ENCODE data around the gene CA7.

The CA7 gene

GRCh38 chr16:66888647-66889615 is 44.7 kb downstream of the CA7 start:
- no peak for DNase-seq (ENCODE audit: low read depth in 1 of 2, low spot score in 1 of 2)
- TF ChIP-seq SPI1 (IDR thresholded peaks at IDR 0.05; ENCODE audit: borderline replicate concordance, low read depth), result no peak
- TF ChIP-seq, protein P1, sequence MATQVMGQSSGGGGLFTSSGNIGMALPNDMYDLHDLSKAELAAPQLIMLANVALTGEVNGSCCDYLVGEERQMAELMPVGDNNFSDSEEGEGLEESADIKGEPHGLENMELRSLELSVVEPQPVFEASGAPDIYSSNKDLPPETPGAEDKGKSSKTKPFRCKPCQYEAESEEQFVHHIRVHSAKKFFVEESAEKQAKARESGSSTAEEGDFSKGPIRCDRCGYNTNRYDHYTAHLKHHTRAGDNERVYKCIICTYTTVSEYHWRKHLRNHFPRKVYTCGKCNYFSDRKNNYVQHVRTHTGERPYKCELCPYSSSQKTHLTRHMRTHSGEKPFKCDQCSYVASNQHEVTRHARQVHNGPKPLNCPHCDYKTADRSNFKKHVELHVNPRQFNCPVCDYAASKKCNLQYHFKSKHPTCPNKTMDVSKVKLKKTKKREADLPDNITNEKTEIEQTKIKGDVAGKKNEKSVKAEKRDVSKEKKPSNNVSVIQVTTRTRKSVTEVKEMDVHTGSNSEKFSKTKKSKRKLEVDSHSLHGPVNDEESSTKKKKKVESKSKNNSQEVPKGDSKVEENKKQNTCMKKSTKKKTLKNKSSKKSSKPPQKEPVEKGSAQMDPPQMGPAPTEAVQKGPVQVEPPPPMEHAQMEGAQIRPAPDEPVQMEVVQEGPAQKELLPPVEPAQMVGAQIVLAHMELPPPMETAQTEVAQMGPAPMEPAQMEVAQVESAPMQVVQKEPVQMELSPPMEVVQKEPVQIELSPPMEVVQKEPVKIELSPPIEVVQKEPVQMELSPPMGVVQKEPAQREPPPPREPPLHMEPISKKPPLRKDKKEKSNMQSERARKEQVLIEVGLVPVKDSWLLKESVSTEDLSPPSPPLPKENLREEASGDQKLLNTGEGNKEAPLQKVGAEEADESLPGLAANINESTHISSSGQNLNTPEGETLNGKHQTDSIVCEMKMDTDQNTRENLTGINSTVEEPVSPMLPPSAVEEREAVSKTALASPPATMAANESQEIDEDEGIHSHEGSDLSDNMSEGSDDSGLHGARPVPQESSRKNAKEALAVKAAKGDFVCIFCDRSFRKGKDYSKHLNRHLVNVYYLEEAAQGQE (IDR thresholded peaks at IDR 0.05; ENCODE audit: insufficient replicate concordance, low read depth), result no peak
- no peak overlapping the region for H3K27ac ChIP-seq (replicated peaks)
- no peak overlapping the region for H3K4me3 ChIP-seq (replicated peaks; ENCODE audit: insufficient read depth, low read length)
- no peaks in the 10 kb centered on the region for H3K27me3 ChIP-seq (ENCODE audit: insufficient read depth, poor library complexity, severe bottlenecking)

DNA sequence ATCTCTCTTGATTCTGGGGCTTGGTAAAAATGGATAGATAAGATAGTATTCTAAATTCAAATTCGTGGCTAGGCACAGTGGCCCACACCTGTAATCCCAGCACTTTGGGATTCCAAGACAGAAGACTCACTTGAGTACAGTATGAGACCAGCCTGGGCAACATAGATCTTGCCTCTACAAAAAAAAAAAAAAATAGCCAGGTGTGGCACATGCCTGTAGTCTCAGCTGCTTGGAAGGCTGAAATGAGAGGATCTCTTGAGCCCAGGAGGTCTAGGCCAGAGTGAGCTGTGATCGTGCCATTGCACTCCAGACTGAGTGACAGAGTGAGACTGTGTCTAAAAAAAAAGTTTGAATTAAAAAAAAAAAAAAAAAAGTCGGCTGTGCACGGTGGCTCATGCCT is 45.4 kb downstream of the CA7 start:
- H3K27ac ChIP-seq (replicated peaks), result no peak overlapping the region
- H3K4me3 ChIP-seq (replicated peaks; ENCODE audit: insufficient read depth, low read length), result no peak overlapping the region
- TF ChIP-seq, protein P1 (IDR thresholded peaks at IDR 0.05; ENCODE audit: insufficient replicate concordance, low read depth), result no peak
- TF ChIP-seq CTCF (IDR thresholded peaks at IDR 0.05; ENCODE audit: insufficient read depth, low read length), result no peak
- TF ChIP-seq SPI1 (IDR thresholded peaks at IDR 0.05; ENCODE audit: borderline replicate concordance, low read depth), result no peak
- TF ChIP-seq GABPA (IDR thresholded peaks at IDR 0.05; ENCODE audit: low read depth), result no peak
- no peak for TF ChIP-seq POLR2AphosphoS5 (IDR thresholded peaks at IDR 0.05; ENCODE audit: low read depth)
- H3K27me3 ChIP-seq (ENCODE audit: insufficient read depth, poor library complexity, severe bottlenecking), result no peaks in the 10 kb centered on the region
- no peak for DNase-seq (ENCODE audit: low read depth in 1 of 2, low spot score in 1 of 2)

DNA sequence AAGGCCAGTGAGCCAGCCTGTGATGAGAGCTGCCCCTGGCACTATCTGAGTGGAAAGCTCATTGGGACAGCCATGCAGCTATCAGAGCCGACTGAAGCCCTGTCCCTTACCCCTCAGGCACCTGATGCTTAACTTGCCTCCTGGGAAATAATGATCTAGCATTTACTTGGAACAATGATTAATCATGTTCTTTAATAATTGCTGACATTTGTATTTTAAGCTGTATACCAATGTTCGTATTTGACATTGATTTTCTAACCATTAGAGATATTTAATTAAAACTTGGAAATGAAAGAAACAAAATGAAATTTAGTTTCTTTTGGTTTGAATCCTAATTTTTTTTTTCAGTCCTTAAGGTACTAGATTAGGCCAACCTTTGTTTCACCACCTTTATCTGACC is 46.6 kb downstream of the CA7 start:
- H3K27ac ChIP-seq (replicated peaks), result no peak overlapping the region
- no peak overlapping the region for H3K4me3 ChIP-seq (replicated peaks; ENCODE audit: insufficient read depth, low read length)
- no peak for DNase-seq (ENCODE audit: low read depth in 1 of 2, low spot score in 1 of 2)
- H3K27me3 ChIP-seq (ENCODE audit: insufficient read depth, poor library complexity, severe bottlenecking), result no peaks in the 10 kb centered on the region
- TF ChIP-seq, protein P1 (IDR thresholded peaks at IDR 0.05; ENCODE audit: insufficient replicate concordance, low read depth), result no peak
- TF ChIP-seq GABPA (IDR thresholded peaks at IDR 0.05; ENCODE audit: low read depth) (no peak), CTCF (IDR thresholded peaks at IDR 0.05; ENCODE audit: insufficient read depth, low read length) (no peak), SPI1 (IDR thresholded peaks at IDR 0.05; ENCODE audit: borderline replicate concordance, low read depth) (no peak), POLR2AphosphoS5 (IDR thresholded peaks at IDR 0.05; ENCODE audit: low read depth) (no peak)
